ENCODE measurements around the gene CDHR2.
A peak's percentile ranks its signal among the peaks of the same experiment; 100 is the strongest.
"Not testable (repeated sequence)": the region's sequence is repeated elsewhere in the genome, so short reads cannot be mapped to it uniquely, and the experiment has no call there.

CDHR2 gene

GRCh38 chr5:176542135-176542595, 7.0 kb upstream of the CDHR2 start:
- peak in 1 of 3 donors; percentile 65 for DNase-seq (ENCODE audit: low read depth in 3 of 3)

GRCh38 chr5:176542596-176543427, 6.3 kb upstream of the CDHR2 start:
- no peak for DNase-seq (ENCODE audit: low read depth in 3 of 3)

GRCh38 chr5:176543428-176544182, 5.5 kb upstream of the CDHR2 start:
- peak in 1 of 3 donors; percentile 75 for DNase-seq (ENCODE audit: low read depth in 3 of 3)

- DNase-seq (ENCODE audit: low read depth in 3 of 3): no peak
Observed at GRCh38 chr5:176545388-176545736, 3.8 kb upstream of the CDHR2 start.

GRCh38 chr5:176545737-176546509, 3.2 kb upstream of the CDHR2 start:
- DNase-seq (ENCODE audit: low read depth in 3 of 3): no peak

GRCh38 chr5:176547802-176548201, 1.3 kb upstream of the CDHR2 start:
- DNase-seq (ENCODE audit: low read depth in 3 of 3): no peak

GRCh38 chr5:176549871-176550270, 729 bp downstream of the CDHR2 start:
- DNase-seq (ENCODE audit: low read depth in 3 of 3): no peak

- no peak for DNase-seq (ENCODE audit: low read depth in 3 of 3)
Observed at GRCh38 chr5:176550275-176550831, 1.2 kb downstream of the CDHR2 start.

GRCh38 chr5:176550937-176551336, 1.8 kb downstream of the CDHR2 start:
- not testable (repeated sequence) for DNase-seq (ENCODE audit: low read depth in 3 of 3)

GRCh38 chr5:176552332-176552869, 3.3 kb downstream of the CDHR2 start:
- no peak for DNase-seq (ENCODE audit: low read depth in 3 of 3)

- no peak for DNase-seq (ENCODE audit: low read depth in 3 of 3)
Observed at GRCh38 chr5:176553260-176554085, 4.3 kb downstream of the CDHR2 start.

GRCh38 chr5:176557846-176558245, 8.7 kb downstream of the CDHR2 start:
- DNase-seq (ENCODE audit: low read depth in 3 of 3): no peak

GRCh38 chr5:176559683-176560082, 10.5 kb downstream of the CDHR2 start:
- no peak for DNase-seq (ENCODE audit: low read depth in 3 of 3)

GRCh38 chr5:176560364-176560763, 11.2 kb downstream of the CDHR2 start:
- no peak for DNase-seq (ENCODE audit: low read depth in 3 of 3)

GRCh38 chr5:176561259-176561658, 12.1 kb downstream of the CDHR2 start:
- no peak for DNase-seq (ENCODE audit: low read depth in 3 of 3)

GRCh38 chr5:176562189-176562588, 13.0 kb downstream of the CDHR2 start:
- DNase-seq (ENCODE audit: low read depth in 3 of 3): no peak

GRCh38 chr5:176564002-176564401, 14.9 kb downstream of the CDHR2 start:
- DNase-seq (ENCODE audit: low read depth in 3 of 3): no peak

- no peak for DNase-seq (ENCODE audit: low read depth in 3 of 3)
Observed at GRCh38 chr5:176565760-176566288, 16.7 kb downstream of the CDHR2 start.

GRCh38 chr5:176568657-176569056, 19.5 kb downstream of the CDHR2 start:
- DNase-seq (ENCODE audit: low read depth in 3 of 3): no peak

GRCh38 chr5:176570044-176570443, 20.9 kb downstream of the CDHR2 start:
- no peak for DNase-seq (ENCODE audit: low read depth in 3 of 3)
